COR-L47 (cell line): ENCODE data around the gene HRC.

Experiments
- DNase-seq: peaks from one replicate; lab custom pipeline; 2025; lab: John Stamatoyannopoulos, UW

The HRC gene

GRCh38 chr19:49114630-49115363 lies 40.4 kb downstream of the HRC start:
- DNase-seq: no peak

DNA sequence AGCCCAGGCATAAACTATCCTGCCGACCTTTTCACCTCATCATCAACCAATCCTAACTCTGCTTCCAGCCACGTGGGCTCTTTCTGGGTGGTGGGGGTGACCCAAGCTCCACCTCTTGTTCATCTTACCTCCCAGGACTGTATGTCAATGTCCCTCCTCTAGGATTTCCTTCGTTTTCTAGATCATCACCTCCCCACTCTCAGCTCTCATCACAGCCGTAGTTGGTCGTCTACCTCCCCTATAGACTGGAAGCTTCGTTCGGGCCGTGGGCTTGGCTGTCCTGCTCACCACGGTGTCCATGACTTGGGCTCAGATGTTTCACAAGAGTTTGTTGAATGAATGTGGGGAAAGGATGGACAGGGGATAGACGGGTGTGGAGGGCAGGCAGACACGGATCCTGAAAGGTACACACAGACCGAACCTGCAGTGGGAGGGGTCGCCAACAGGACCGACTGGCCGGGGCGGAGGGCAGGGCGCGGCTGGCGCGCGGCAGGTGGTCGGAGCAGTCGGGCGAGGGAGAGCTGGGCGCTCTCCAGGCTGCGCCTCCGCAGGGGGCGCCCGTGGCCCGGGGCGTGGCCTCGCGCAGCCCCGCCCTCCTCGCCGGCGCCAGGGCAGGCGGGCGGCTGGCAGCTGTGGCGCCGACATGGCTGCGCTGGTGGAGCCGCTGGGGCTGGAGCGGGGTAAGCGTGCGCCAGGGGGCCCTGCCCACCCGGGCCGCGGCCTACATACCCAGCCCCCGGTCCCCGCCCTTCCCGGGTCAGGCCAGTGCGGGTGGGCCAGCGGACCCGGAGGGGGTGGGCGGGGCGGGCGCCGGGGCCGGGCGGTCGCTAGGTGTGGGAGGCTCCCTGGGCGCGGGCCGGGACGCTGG lies 41.2 kb downstream of the HRC start, which contains the start of gene LIN7B:
Gene LIN7B (plus strand): TSS at position 609 of the 868 bp plus-strand sequence. CDS start 35 bp downstream, at position 644.
- peak; percentile 50 for DNase-seq

GRCh38 chr19:49111218-49111998 lies 43.8 kb downstream of the HRC start:
- DNase-seq: no peak

DNA sequence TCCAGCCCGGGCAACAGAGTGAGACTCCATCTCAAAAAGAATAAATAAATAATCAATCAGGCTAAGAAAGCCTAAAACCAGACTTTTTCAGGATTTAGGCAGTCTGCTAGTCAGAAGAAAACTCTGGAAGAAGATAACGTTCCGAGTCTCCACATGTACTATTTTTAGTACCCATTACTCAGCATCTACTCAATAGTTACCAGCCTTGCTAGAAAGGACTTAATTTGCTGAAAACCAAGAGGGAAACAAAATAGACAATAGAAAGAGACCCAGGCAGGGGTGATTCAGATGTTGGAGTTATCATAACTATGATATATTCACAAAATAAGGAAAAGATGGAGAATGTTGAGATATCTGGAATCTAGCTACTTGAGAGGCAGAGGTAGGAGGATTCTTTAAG lies 44.6 kb downstream of the HRC start:
- DNase-seq: no peak

DNA sequence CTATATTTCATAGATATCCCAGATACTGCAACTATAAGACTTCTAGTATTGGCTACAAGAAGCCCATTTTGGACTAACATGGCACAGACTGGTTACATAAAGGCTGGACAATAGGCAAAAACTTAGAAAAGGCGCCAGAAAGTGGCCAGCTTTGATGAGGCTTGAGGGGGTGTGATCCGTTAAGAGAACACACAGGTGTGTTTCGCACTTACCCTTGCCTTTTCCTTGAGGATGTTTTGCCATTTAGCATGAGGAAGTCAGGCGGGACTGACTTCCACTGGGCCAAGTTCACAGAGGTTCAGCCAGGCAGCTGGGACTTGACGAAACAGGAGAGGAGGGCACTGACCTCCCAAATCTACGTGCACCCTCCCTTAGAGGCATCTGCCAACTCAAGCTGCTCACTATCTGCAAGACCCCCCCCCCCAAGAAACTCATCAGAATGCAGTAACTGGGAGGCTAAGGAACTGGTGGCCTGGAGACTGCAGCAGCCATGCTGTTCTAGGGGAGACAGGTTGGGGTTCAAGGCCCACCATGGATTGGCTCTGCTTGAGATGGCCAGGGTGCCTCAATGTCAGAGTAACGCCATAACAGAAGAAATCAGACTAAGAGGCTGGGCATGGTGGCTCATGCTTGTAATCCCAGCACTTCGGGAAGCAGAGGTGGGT lies 45.5 kb downstream of the HRC start:
- no peak for DNase-seq

DNA sequence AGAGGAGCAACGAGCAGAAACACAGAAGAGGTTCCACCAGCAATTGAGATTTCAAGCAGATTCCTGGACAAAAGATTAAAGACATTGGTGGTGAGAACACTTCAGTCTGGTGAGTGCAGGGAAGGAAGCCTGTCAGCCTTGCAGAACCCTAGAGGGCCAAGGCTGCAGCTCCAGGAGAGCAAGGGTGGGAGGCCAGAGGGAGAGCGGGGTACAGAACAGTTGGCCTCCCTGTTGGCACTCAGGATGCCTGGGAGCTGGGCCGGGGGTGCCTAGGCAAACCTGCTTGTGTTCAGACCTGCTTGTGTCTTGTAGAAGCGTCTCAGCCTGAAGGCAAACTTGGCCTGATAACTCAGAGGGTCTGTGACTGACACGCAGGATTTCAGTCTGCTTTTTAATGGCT lies 46.1 kb downstream of the HRC start:
- DNase-seq: no peak

- DNase-seq: no peak
Observed at GRCh38 chr19:49107625-49108459, 47.4 kb downstream of the HRC start.

DNA sequence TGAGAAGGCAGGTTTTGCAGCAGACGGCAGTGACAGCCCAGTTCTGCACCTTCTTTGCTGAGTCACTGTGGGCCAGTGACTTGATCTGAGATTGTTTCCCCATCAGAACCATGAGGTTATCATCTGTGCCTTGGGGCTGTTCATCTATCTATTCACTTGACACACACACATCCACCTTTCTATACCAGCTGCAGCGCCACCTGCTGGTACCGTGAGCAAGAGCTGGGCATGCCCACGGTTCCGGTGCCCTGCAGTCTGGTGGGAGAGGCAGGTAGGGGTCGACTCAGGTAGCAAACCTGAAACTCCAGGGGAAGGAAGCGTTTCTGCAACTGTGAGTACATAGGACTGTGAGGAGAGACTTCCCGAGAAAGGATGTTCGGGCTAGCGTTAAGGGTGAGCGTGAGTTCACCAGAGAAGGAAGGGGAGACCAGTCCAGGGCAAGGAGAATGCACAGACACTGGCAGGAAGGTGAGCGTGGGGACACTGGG lies 48.5 kb downstream of the HRC start:
- peak; percentile 9 for DNase-seq

- no peak for DNase-seq
Observed at GRCh38 chr19:49104229-49104864, 50.8 kb downstream of the HRC start.

DNA sequence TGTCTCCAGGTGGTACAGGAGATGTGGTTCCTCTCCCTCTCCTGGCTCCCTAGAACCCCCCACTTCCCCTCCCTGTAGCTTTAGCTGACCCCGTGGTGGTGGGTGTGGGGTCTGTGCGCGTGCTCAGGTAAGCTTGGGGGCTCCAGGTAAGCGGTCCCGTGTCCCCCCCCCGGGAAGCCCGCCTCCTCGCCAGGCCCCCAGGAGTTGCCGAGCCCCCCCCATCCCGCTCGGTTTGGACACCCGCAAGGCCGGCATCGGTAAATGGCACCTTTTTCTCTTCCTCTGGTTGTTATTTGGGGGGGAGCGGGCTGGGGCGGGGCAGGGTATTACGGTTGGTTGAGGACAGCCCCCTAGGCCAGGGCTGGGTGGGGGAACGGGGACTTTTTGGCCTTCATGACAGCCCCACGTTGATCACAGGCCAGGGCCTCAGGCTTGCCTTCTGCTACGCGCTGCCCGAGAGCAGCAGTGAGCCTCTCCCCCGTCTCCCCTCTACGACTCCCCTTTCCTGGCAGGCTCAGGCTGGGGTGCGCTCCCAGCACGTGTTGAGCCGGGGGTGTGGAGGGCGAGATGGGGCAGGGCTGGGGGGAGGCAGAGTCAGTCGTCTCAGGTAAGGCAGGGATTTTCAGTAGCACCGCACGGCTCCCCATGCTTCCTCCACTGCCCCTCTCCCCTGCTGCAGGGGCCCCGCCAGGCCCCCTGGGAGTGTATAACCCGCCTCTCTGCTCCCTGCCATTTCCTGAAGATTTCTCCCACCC lies 51.7 kb downstream of the HRC start:
- no peak for DNase-seq

- DNase-seq: no peak
Observed at GRCh38 chr19:49102303-49102702, 52.9 kb downstream of the HRC start.
